GM12878 (cell line): ENCODE data around the gene SCGB1A1. TPM values are rescaled to one million over a fixed set of nuclear protein-coding genes. Genes with fewer than 3 reads are reported as not detected.

Experiments
- ATAC-seq: fragments of 200-7000 bp; cut with Tn5 transposase; 3 replicates; pipeline ENCODE4 v1.9.1; 2020; ENCODE audit warnings: mild to moderate bottlenecking, moderate library complexity
- BruUV-seq: library from RNA; stranded (reverse); fragments of 400-500 nt; replicated peaks from 2 replicates; lab custom pipeline; 2021; lab: Mats Ljungman, UMichigan
- CTCF ChIA-PET: fragments of 300-600 bp; sonication (Branson Sonifier 250); formaldehyde crosslinking; extraction: SDS; loops from one replicate; lab custom pipeline; 2021; ENCODE audit warnings: inconsistent platforms; lab: Yijun Ruan, JAX
- POLR2A ChIA-PET: fragments of 350-600 bp; formaldehyde crosslinking; extraction: SDS; loops from one replicate; lab custom pipeline; 2021; ENCODE audit warnings: inconsistent platforms; lab: Charles Lee
- RAD21 ChIA-PET: fragments of 300-600 bp; sonication (Branson Sonifier 250); formaldehyde crosslinking; loops from one replicate; lab custom pipeline; 2023; ENCODE audit warnings: antibody characterized with exemption; ENCODE audit not compliant: unreplicated experiment; lab: Charles Lee
- SMC1A ChIA-PET: fragments of 300-600 bp; sonication (Branson Sonifier 250); formaldehyde crosslinking; loops from one replicate; lab custom pipeline; 2023; ENCODE audit not compliant: unreplicated experiment, uncharacterized antibody; lab: Charles Lee
- DNase-seq: peaks from one replicate; pipeline ENCODE4 v3.0.0-alpha.2; 2011; ENCODE audit warnings: low read depth, low spot score
- FAIRE-seq: peaks from 3 replicates; lab custom pipeline; 2011; peaks lifted over from hg19 to GRCh38; lab: Jason Lieb, UNC
- H2AFZ ChIP-seq: 2 replicates; pipeline ENCODE4 v1.6.0; 2011; ENCODE audit warnings: low read depth, low read length, control low read depth; ENCODE audit not compliant: control insufficient read depth
- H3K27ac ChIP-seq: 2 replicates; pipeline ENCODE4 v1.5.1; 2011; ENCODE audit warnings: control low read depth; ENCODE audit not compliant: control insufficient read depth, insufficient read depth
- H3K27me3 ChIP-seq, 2 experiments: replicated peaks in 1 of 2; 2 replicates each; pipeline versions ENCODE4 v1.6.0 to v1.6.1; 2011; ENCODE audit warnings: low read length in 1 of 2; ENCODE audit not compliant: control insufficient read depth in 2 of 2, insufficient read depth in 2 of 2
- H3K36me3 ChIP-seq, 2 experiments: 2 replicates each; pipeline ENCODE4 v1.5.1; 2011; ENCODE audit warnings: low read length in 1 of 2; ENCODE audit not compliant: control insufficient read depth in 2 of 2, insufficient read depth in 2 of 2
- H3K4me1 ChIP-seq: 2 replicates; pipeline ENCODE4 v1.6.1; 2011; ENCODE audit warnings: mild to moderate bottlenecking, low read length, moderate library complexity, mixed read lengths; ENCODE audit not compliant: control insufficient read depth, insufficient read depth
- H3K4me2 ChIP-seq: 2 replicates; pipeline ENCODE4 v1.6.0; 2011; ENCODE audit warnings: control low read depth; ENCODE audit not compliant: control insufficient read depth, insufficient read depth
- H3K4me3 ChIP-seq: fragments of 200-600 bp; sonication (generic); 2 replicates; pipeline ENCODE4 v1.5.1; 2016
- H3K79me2 ChIP-seq: 2 replicates; pipeline ENCODE4 v1.6.0; 2011; ENCODE audit warnings: low read length; ENCODE audit not compliant: control insufficient read depth, insufficient read depth
- H3K9ac ChIP-seq: 2 replicates; pipeline ENCODE4 v1.8.0; 2011; ENCODE audit warnings: low read length, control low read depth, mixed read lengths; ENCODE audit not compliant: control insufficient read depth, insufficient read depth
- H3K9me3 ChIP-seq: replicated peaks from 3 replicates; pipeline ENCODE4 v1.5.1; 2011; ENCODE audit warnings: mild to moderate bottlenecking, low read length; ENCODE audit not compliant: control insufficient read depth, insufficient read depth
- H4K20me1 ChIP-seq: 2 replicates; pipeline ENCODE4 v1.6.0; 2011; ENCODE audit not compliant: control insufficient read depth, insufficient read depth
- CHD4 ChIP-seq: fragments of 200-600 bp; sonication (generic); IDR thresholded peaks from 2 replicates; pipeline ENCODE4 v1.6.1; 2016; ENCODE audit warnings: mild to moderate bottlenecking
- EED ChIP-seq: sonication (generic); IDR thresholded peaks from 2 replicates; pipeline ENCODE4 v1.6.1; 2016; ENCODE audit warnings: antibody characterized with exemption, low read depth
- IRF3 ChIP-seq: fragments of 450-650 bp; IDR thresholded peaks from 2 replicates; pipeline ENCODE4 v1.6.1; 2014; ENCODE audit warnings: mild to moderate bottlenecking
- IRF5 ChIP-seq: fragments of 450-650 bp; IDR thresholded peaks from 2 replicates; pipeline ENCODE4 v1.6.1; 2017; ENCODE audit warnings: borderline replicate concordance
- KDM1A ChIP-seq: fragments of 200-600 bp; sonication (generic); IDR thresholded peaks from 2 replicates; pipeline ENCODE4 v1.6.1; 2016; ENCODE audit warnings: borderline replicate concordance
- KLF5 ChIP-seq: fragments of 450-650 bp; IDR thresholded peaks from 2 replicates; pipeline ENCODE4 v1.6.1; 2014; ENCODE audit warnings: mild to moderate bottlenecking; ENCODE audit not compliant: partially characterized antibody
- LARP7 ChIP-seq: fragments of 450-650 bp; IDR thresholded peaks from 2 replicates; pipeline ENCODE4 v1.6.1; 2017; ENCODE audit warnings: mild to moderate bottlenecking
- MXI1 ChIP-seq: fragments of 150-350 bp; IDR thresholded peaks from 2 replicates; pipeline ENCODE4 v1.6.1; 2011; ENCODE audit warnings: low read depth, mild to moderate bottlenecking, inconsistent platforms, low read length, improper control_type of control experiment
- NKRF ChIP-seq: fragments of 450-650 bp; conservative IDR thresholded peaks from 2 replicates; pipeline ENCODE4 v1.6.1; 2017; ENCODE audit warnings: mild to moderate bottlenecking, moderate library complexity
- RUNX3 ChIP-seq: IDR thresholded peaks from 2 replicates; pipeline ENCODE4 v1.6.1; 2012; ENCODE audit warnings: low read length, inconsistent platforms
- ZBTB4 ChIP-seq: fragments of 450-650 bp; formaldehyde crosslinking; IDR thresholded peaks from 2 replicates; pipeline ENCODE4 v1.4.0; 2022; ENCODE audit warnings: mild to moderate bottlenecking, moderate library complexity
- ZNF207 ChIP-seq: fragments of 450-650 bp; IDR thresholded peaks from 2 replicates; pipeline ENCODE4 v1.6.1; 2014; ENCODE audit warnings: antibody characterized with exemption, mild to moderate bottlenecking, borderline replicate concordance
- ZNF274 ChIP-seq: IDR thresholded peaks from one replicate; pipeline ENCODE4 v1.8.0; 2011; ENCODE audit not compliant: insufficient read length, insufficient read depth
- WGBS: methylation state at CpG from one replicate; pipeline ENCODE4 v1.1.6; 2016; ENCODE audit warnings: low lambda C conversion rate; ENCODE audit not compliant: insufficient replicate concordance, insufficient coverage; ENCODE audit errors: missing lambda C conversion rate; 5-methylcytosine and 5-hydroxymethylcytosine counted together
- in situ Hi-C: fragments of 300-500 bp; cut with MboI; formaldehyde crosslinking; loops from 9 replicates; pipeline ENCODE4 v1.14.3; 2018; ENCODE audit warnings: mixed read lengths
- intact Hi-C: fragments of 100-400 bp; cut with micrococcal nuclease; formaldehyde crosslinking; loops from one replicate; pipeline ENCODE4 v1.14.2; 2022; ENCODE audit not compliant: unreplicated experiment
- polyA plus RNA-seq, 11 experiments: library from polyadenylated mRNA; depleted of rRNA in 4 of 11; unstranded in 6 of 11; stranded (reverse) in 5 of 11; fragments of >200 nt; fragmentation: Nextera tagmentation in 4 of 11; fragmentation: Illumina TruSeq in 1 of 11; extraction: Ambion mirVana in 4 of 11; extraction: Trizol in 1 of 11; gene quantifications; 1 replicate in 1 of 11; 2 replicates in 10 of 11; pipeline versions ENCODE4 v1.2.1 to v1.2.3, GENCODE V29; 2011 to 2016; ENCODE audit warnings: inconsistent platforms in 2 of 11, missing spikeins in 2 of 11, low read depth in 1 of 11
- total RNA-seq, 4 experiments: library from RNA; depleted of rRNA in 3 of 4; stranded (reverse); fragments of >200 nt in 3 of 4; fragmentation: Illumina TruSeq in 1 of 4; extraction: Trizol in 1 of 4; gene quantifications; 2 replicates each; pipeline versions ENCODE4 v1.2.1 to v1.2.3, GENCODE V29; 2013 to 2021

Gene SCGB1A1
- total and polyA plus RNA-seq, 10 of the 15 experiments (the other 5 are each of a cell fraction or from before 2014, with no cell fraction given), result not detected

- TF ChIP-seq IRF3, result no peak
Measured at GRCh38 chr11:62402960-62403730, 15.7 kb upstream of the SCGB1A1 start (continued).

GRCh38 chr11:62404435-62404834 lies 14.4 kb upstream of the SCGB1A1 start:
- 66% methylated on average over 6 of the region's 6 CpGs for whole genome bisulfite sequencing
- Histone ChIP-seq H2AFZ (no peak overlapping the region), H3K4me2 (no peak overlapping the region), H3K4me1 (no peaks in the 10 kb centered on the region), H3K27ac (no peak overlapping the region), H4K20me1 (no peaks in the 10 kb centered on the region), H3K9ac (no peak overlapping the region), H3K4me3 (no peak overlapping the region), H3K36me3 (no peaks in the 10 kb centered on the region), H3K27me3 (no peaks in the 10 kb centered on the region), H3K79me2 (no peaks in the 10 kb centered on the region), H3K9me3 (no peaks in the 10 kb centered on the region)
- BruUV-seq, result no TSS peak
- in situ Hi-C loops, result no loop called here
- ATAC-seq, result no peak
- CTCF ChIA-PET, result interaction anchor here (2.4 kb wide), 1 partner anchor 10 kb away, joined by 10 read pairs; no protein-coding TSS in a partner anchor
- intact Hi-C loops, result no loop called here
- no peak for DNase-seq
- RAD21 ChIA-PET, result interaction anchor here (1.2 kb wide), 1 partner anchor 10 kb away, joined by 4 read pairs; no protein-coding TSS in a partner anchor
- POLR2A ChIA-PET, result interaction anchor here (0.5 to 0.7 kb wide), 2 partner anchors 16 to 62 kb away, joined by 5 to 7 read pairs; no protein-coding TSS in a partner anchor
- FAIRE-seq, result no peak
- SMC1A ChIA-PET, result interaction anchor here (1.1 to 1.8 kb wide), 2 partner anchors 9 to 12 kb away, joined by 3 to 4 read pairs; no protein-coding TSS in a partner anchor
- no peak for TF ChIP-seq CHD4
- no peak for TF ChIP-seq KLF5
- no peak for TF ChIP-seq RUNX3
- TF ChIP-seq KDM1A, result no peak
- TF ChIP-seq NKRF, result no peak
- TF ChIP-seq MXI1, result no peak
- no peak for TF ChIP-seq ZBTB4 (CRISPR knock-in tag)
- no peak for TF ChIP-seq IRF5
- no peak for TF ChIP-seq EED
- no peak for TF ChIP-seq LARP7
- TF ChIP-seq ZNF207, result no peak
- TF ChIP-seq ZNF274, result no peak
